ENCODE measurements around the gene PVALEF.
A peak's percentile ranks its signal among the peaks of the same experiment; 100 is the strongest.
"Not testable (repeated sequence)": the region's sequence is repeated elsewhere in the genome, so short reads cannot be mapped to it uniquely, and the experiment has no call there.

PVALEF gene

DNA sequence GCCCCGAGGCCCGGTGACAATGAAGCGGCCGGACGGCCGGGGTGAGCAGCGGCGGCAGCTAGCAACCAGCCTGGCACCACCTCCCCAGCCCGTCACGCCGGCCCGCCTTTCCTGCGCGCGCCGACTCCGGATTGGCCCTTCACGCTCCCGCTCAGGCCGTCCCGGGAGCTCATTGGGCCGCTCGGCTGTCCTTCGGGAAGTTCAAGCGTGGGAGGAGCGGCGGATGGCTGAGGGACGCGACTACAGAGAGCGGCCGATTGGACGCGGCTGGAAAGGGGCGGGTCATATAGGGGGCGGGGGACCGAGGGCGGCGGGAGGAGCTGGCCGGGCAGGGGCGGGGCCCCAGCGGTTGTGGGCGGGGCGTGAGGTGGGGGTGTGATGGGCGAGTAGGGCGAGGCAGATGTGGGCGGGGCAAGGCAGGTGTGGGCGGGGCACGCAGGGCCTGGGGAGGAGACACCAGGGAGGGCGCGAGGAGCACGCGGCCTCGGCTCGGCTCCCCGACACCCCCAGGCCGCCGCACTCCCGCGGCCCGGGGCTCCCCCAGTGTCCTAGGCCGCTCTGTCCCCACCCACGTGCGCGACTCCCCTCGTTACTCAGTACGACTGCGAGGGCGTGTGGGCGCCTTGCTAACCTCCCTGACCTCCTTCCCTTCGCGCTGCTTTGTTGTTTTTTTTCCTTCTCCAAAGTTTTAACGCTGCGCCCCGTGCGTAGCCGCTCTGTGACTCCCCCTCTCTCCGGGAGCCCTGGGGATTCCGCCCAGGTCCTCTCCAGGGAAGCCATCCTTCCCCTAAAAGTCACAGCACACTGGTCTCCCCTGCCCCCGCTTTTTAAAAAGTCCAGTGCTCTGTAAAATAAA, 57.8 kb downstream of the PVALEF start, which contains the start of gene CEP131:
Gene CEP131, minus strand, starts transcription at position 60 of the 856 bp plus-strand sequence. CDS start 2,909 bp downstream, outside the sequence.
- peak; percentile 99 for DNase-seq

DNA sequence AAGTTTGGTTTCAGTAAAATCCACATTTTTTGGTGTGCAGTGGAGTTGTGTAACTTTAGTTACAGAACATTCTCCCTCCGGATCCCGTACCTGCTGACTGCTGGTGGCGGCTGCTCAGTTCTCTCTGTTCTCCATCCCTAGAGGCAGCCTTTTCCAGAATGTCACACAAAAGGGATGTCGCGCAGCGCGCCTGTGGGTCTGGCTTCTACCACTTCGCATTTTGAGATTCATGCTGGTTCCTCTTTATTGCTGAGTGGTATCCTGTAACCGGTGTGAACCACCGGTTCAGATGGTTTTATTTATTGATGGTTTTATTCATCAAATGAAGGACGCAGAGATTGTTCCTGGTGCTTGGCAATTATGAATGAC, 58.4 kb downstream of the PVALEF start:
- DNase-seq = no peak

DNA sequence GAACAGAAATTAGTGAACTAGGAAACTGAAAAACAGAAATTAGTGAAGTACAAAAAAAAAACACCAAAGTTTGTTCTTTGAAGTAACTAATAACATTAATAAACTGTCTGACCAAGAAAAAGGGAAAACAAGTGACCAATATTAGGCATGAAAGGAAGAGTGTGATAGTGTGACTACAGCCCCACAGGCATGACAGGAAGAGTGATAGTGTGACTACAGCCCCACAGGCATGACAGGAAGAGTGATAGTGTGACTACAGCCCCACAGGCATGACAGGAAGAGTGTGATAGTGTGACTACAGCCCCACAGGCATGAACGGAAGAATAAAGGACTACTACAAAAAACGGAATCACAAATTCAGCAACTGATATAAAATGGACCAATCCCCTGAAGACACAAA, 62.3 kb downstream of the PVALEF start:
- not testable (repeated sequence) for DNase-seq

DNA sequence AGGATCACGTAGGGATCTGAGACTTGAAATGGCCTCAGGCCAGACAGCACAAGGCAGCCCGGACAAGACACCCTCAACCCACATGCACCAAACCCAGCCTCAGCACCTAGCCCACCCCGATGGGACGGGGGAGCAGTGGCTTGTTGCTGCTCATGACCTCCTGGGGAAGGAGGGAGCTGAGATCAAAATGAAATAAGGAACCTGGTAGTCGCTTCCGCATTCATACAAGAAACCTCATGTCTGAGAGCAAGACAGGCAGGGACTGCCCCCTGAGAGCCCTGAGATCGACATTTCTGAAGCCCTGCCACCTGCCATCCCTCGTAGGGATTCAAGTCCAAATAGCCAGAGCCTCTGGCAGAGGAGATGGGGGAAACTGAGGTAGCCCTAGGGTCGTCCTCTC, 63.1 kb downstream of the PVALEF start:
- DNase-seq = no peak

DNA sequence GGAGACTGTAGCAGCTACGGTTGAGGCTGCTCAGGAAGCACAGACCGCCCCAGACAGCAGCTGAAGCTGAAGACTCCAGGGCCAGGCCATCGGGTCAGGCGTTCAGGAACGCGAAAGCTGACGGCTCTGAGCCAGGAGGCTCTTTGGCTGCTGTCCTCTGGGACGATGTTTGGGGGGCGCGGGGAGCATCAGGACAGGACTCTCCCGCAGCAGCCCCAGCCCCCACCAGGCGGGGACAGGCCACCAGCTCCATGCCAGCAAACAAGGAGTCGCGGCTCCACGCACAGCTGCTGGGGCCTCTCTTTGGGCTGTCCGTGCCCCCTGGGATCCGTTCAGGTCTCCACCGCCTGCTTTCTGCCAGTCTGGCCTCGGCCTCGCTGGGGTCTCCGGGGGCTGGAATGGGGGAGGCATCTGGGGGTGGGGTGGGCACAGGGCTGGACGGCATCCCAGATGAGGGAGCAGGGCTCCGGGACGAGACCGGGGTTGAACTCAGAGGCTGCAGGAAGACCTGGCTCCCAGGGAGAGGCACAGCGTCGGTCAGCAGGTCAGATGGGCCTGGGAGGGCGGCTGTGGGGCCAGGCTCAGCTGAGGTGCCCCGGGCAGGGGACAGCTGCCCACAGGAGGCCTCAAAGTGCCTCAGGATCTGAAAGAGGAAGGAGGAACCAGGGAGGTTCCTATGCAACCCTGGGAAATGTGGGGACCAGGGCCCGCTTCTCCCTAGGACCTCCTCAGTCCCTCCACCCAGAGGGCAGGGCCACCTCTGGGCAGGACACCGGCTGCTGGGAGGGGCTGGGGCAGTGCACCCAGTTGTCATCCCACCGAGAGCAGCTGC, 63.7 kb downstream of the PVALEF start:
- no peak for DNase-seq

DNA sequence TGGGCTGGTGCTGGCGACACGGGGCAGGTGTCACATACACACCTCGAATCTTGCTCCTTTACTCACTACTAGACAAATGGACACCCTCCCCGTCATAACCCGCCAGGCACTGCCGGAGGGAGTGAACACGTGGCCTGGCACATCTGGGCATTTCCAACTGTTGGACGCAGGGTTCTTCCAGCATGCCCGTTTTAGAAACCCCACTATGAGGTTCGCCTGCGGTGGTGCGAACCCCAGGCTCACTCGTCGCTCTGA, 64.3 kb downstream of the PVALEF start:
- DNase-seq = no peak

DNA sequence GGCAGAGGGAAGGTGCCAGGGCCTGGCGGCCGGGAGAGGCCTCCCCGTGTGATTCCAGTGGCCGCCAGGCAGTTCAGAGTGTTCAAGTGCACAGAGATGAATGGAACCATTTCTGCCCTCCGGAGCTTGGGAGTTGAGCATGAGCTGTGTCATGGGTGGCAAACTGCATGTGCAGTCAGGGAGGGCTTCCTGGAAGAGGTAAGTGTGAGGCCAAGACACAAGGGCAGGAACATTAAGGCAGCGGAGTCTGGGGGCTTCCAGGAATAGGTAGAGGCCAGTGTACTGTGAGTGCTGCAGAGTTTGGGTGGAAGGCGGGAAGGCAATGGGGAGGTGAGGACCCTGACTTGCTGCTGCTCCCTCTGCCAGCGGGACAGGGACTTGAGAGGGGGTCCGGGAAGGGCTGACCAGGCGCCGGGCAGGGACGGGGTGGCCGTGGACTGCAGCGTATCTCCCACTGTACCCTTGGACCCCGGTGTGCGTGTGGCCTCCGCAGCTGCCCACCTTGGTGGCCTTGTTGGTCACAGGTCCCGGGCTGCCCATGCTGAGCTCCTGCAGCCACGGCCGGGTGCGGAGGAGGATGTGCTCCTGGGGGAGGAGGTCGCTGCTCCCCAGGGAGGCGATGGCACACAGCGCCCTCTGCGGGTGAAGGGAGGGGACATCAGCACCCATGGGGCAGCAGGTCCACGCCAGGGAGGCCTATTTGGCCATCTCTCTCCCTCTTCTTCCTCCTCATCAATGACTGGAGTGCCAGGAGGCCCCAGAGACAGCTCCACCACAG, 64.9 kb downstream of the PVALEF start:
- no peak for DNase-seq

DNA sequence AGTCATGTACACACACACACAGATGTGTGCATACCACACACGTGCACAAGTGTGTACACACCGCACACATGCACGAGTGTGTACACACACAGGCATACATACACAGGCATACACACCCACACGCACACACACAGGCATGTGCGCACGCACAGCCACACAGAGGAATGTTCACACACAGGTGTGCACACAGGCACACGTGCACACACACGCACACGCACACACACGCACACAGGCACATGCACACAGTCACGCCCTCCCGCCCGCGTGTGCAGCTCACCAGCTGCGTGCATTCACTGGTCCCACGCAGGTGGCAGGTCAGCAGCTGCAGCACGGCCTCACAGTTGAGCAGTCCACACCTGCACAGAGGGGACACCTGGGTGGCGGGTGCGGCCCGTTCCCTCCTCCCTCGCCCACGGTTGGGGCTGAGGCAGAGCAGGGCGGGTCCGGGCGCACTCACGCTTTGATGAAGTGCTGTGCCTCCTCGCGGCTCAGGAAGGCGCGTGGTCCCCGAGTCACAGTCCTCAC, 65.9 kb downstream of the PVALEF start:
- DNase-seq = no peak

DNA sequence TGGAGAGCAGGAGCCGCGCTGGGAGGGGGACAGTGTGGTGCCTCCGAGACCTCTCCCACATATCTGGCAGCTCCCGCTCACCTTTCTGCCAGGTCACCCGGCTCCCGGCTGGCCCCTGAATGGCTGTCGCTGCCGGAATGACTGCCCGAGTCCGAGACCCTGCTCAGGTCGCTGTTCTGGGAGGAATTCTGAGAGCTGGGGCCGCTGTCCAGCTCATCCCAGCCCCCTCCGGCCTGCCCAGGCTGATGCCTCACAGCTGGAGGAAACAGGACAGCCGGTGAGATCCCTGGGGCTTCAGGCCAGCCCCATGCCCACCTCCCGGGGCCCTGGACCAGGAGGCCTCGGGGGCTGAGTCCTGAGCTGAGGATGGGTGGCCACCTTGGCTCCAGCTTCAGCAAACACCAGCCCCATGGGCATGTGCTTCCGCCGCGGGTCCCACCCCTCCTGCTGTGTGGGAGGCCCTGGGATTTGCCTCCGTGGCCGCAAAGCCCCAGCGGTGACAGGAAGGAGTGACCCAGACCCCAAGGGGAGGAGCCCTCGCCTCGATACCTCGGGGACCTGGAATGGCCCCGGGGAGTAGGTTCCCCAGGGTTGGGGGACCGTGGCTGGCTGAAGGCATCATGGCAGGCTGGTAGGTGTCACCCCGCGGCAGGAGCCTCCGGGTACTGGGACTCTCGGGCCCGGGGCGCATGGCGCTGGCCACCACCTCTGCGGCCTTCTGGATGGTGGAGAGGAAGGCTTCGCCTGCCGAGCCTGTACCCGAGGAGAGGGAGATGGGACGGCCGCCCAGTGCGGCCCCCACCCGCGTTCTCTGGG, 66.7 kb downstream of the PVALEF start:
- no peak for DNase-seq
